ENCODE results near the gene THOC6.

GRCh38 chr16:3025032-3026002 is 1.5 kb downstream of the THOC6 start:
- TF ChIP-seq POLR2AphosphoS5 (IDR thresholded peaks at IDR 0.05; ENCODE audit: insufficient read depth in 1 of 2, low read depth in 1 of 2) (no peak), CTCF (IDR thresholded peaks at IDR 0.05) (no peak), POLR2A (IDR thresholded peaks at IDR 0.05) (no peak)
